Caco-2 (cell line): ENCODE results near the gene SEC31B. TPM values are rescaled to one million over a fixed set of nuclear protein-coding genes. Genes with fewer than 3 reads are reported as not detected.

Source experiments
- BruUV-seq: library from RNA; stranded (reverse); fragments of 400-500 nt; replicated peaks from 2 replicates; lab custom pipeline; 2021; lab: Mats Ljungman, UMichigan
- CTCF ChIA-PET: fragments of 300-600 bp; sonication (Branson Sonifier 250); formaldehyde crosslinking; loops from one replicate; lab custom pipeline; 2022; ENCODE audit warnings: antibody characterized with exemption; lab: Charles Lee
- POLR2A ChIA-PET: fragments of 300-600 bp; sonication (Branson Sonifier 250); formaldehyde crosslinking; loops from one replicate; lab custom pipeline; 2022; ENCODE audit warnings: antibody characterized with exemption; lab: Charles Lee
- DNase-seq, 2 experiments: peaks; one replicate each; pipeline versions ENCODE4 v3.0.0 to v3.0.0-alpha.2; 2020 to 2022
- H3K27me3 ChIP-seq: replicated peaks from 2 replicates; pipeline ENCODE4 v1.6.0; 2011; ENCODE audit warnings: low read length; ENCODE audit not compliant: control insufficient read depth, insufficient read depth
- H3K36me3 ChIP-seq: 2 replicates; pipeline ENCODE4 v1.5.1; 2011; ENCODE audit warnings: low read length; ENCODE audit not compliant: control insufficient read depth, insufficient read depth
- H3K4me1 ChIP-seq: fragments of 250-450 bp; sonication (Bioruptor Pico); 2 replicates; pipeline ENCODE4 v1.5.1; 2020; ENCODE audit warnings: mild to moderate bottlenecking
- H3K4me3 ChIP-seq: 2 replicates; pipeline ENCODE4 v1.5.1; 2011; ENCODE audit warnings: low read depth, mild to moderate bottlenecking, control low read depth, low read length
- H3K9me3 ChIP-seq: fragments of 250-450 bp; sonication (Bioruptor Pico); 2 replicates; pipeline ENCODE4 v1.5.1; 2020; ENCODE audit warnings: mild to moderate bottlenecking, moderate library complexity
- H3K27ac Mint-ChIP-seq: one replicate; pipeline ENCODE4 v1.8.0; 2022; ENCODE audit warnings: mixed read lengths; ENCODE audit not compliant: unreplicated experiment
- H3K27me3 Mint-ChIP-seq: one replicate; pipeline ENCODE4 v1.8.0; 2022; ENCODE audit warnings: mixed read lengths; ENCODE audit not compliant: insufficient read depth, unreplicated experiment
- H3K36me3 Mint-ChIP-seq: one replicate; pipeline ENCODE4 v1.8.0; 2022; ENCODE audit warnings: mild to moderate bottlenecking, mixed read lengths; ENCODE audit not compliant: insufficient read depth, unreplicated experiment
- H3K4me1 Mint-ChIP-seq: one replicate; pipeline ENCODE4 v1.8.0; 2022; ENCODE audit warnings: low read depth, mixed read lengths; ENCODE audit not compliant: unreplicated experiment
- H3K4me3 Mint-ChIP-seq: one replicate; pipeline ENCODE4 v1.8.0; 2022; ENCODE audit warnings: mild to moderate bottlenecking, moderate library complexity, mixed read lengths; ENCODE audit not compliant: unreplicated experiment
- H3K9me3 Mint-ChIP-seq: one replicate; pipeline ENCODE4 v1.8.0; 2022; ENCODE audit warnings: mixed read lengths; ENCODE audit not compliant: unreplicated experiment
- intact Hi-C: fragments of 100-400 bp; cut with micrococcal nuclease; formaldehyde crosslinking; loops from one replicate; pipeline ENCODE4 v1.10.0; 2022; ENCODE audit not compliant: unreplicated experiment
- total RNA-seq: library from RNA; stranded (reverse); gene quantifications from 2 replicates; pipeline ENCODE4 v1.2.3, GENCODE V29; 2022
- TF ChIP-seq, protein P1 (sequence below), 2 experiments: fragments of 200-600 bp in 1 of 2; IDR thresholded peaks; 1 replicate in 1 of 2; 2 replicates in 1 of 2; pipeline versions ENCODE4 v1.5.1 to v1.8.0; 2011 to 2022; ENCODE audit warnings: antibody characterized with exemption in 1 of 2, control low read depth in 1 of 2, inconsistent platforms in 1 of 2, low read depth in 1 of 2, low read length in 1 of 2, mild to moderate bottlenecking in 1 of 2, moderate library complexity in 1 of 2; ENCODE audit not compliant: insufficient read depth in 1 of 2, severe bottlenecking in 1 of 2, unreplicated experiment in 1 of 2

The SEC31B gene
- total RNA-seq, 1 experiment from 2014 or later: 5.1 TPM

- CTCF ChIA-PET: interaction anchor here (1.6 kb wide), 1 partner anchor 12 kb away, joined by 4 read pairs; the partner anchor contains the start of gene HIF1AN
- peaks cover 6% of the 10 kb centered on the region for H3K4me1 ChIP-seq
Observed at GRCh38 chr10:100524206-100524605, 4.5 kb upstream of the SEC31B start.

DNA sequence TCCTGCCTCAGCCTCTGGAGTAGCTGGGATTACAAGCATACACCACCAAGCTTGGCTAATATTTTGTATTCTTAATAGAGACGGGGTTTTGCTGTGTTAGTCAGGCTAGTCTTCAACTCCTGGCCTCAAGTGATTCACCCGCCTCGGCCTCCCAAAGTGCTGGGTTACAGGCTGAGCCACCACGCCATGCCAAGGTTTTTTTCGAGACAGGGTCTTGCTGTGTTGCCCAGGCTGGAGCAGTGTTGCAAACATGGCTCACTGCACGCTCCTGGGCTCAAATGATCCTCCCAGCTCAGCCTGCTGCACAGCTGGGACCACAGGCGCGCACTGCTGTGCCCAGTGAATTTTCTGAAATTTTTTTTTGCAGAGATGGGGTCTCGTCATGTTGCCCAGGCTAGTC, 3.3 kb upstream of the SEC31B start:
- CTCF ChIA-PET: interaction anchor here (1.1 to 2.1 kb wide), 2 partner anchors 14 to 41 kb away, joined by 3 to 6 read pairs; no protein-coding TSS in a partner anchor
- BruUV-seq: no TSS peak

More at GRCh38 chr10:100524206-100524605, 4.5 kb upstream of the SEC31B start:
- no peak overlapping the region for H3K4me3 Mint-ChIP-seq
- Histone ChIP-seq H3K27me3 (no peaks in the 10 kb centered on the region), H3K4me3 (no peak overlapping the region), H3K36me3 (peaks cover 5% of the 10 kb centered on the region), H3K9me3 (no peaks in the 10 kb centered on the region)
- intact Hi-C loops: no loop called here
- no peak for DNase-seq
- POLR2A ChIA-PET: interaction anchor here (1.1 kb wide), 1 partner anchor 11 kb away, joined by 6 read pairs; the partner anchor contains the start of gene HIF1AN
- BruUV-seq: no TSS peak
- no peaks in the 10 kb centered on the region for H3K27me3 Mint-ChIP-seq
- no peaks in the 10 kb centered on the region for H3K9me3 Mint-ChIP-seq
- H3K27ac Mint-ChIP-seq: no peak overlapping the region
- H3K36me3 Mint-ChIP-seq: peaks cover 19% of the 10 kb centered on the region
- H3K4me1 Mint-ChIP-seq: peaks cover 7% of the 10 kb centered on the region
- TF ChIP-seq, protein P1, sequence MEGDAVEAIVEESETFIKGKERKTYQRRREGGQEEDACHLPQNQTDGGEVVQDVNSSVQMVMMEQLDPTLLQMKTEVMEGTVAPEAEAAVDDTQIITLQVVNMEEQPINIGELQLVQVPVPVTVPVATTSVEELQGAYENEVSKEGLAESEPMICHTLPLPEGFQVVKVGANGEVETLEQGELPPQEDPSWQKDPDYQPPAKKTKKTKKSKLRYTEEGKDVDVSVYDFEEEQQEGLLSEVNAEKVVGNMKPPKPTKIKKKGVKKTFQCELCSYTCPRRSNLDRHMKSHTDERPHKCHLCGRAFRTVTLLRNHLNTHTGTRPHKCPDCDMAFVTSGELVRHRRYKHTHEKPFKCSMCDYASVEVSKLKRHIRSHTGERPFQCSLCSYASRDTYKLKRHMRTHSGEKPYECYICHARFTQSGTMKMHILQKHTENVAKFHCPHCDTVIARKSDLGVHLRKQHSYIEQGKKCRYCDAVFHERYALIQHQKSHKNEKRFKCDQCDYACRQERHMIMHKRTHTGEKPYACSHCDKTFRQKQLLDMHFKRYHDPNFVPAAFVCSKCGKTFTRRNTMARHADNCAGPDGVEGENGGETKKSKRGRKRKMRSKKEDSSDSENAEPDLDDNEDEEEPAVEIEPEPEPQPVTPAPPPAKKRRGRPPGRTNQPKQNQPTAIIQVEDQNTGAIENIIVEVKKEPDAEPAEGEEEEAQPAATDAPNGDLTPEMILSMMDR (IDR thresholded peaks at IDR 0.05; ENCODE audit: insufficient read depth in 1 of 2, low read depth in 1 of 2, low read length in 1 of 2, severe bottlenecking in 1 of 2, unreplicated experiment in 1 of 2): no peak

GRCh38 chr10:100522107-100522801, 2.6 kb upstream of the SEC31B start:
- intact Hi-C loops: no loop called here

More for the DNA sequence above, 3.3 kb upstream of the SEC31B start:
- no peak overlapping the region for H3K4me3 Mint-ChIP-seq
- H3K4me3 ChIP-seq: no peak overlapping the region
- H3K27me3 ChIP-seq: no peaks in the 10 kb centered on the region
- TF ChIP-seq, protein P1 (IDR thresholded peaks at IDR 0.05; ENCODE audit: insufficient read depth in 1 of 2, low read depth in 1 of 2, low read length in 1 of 2, severe bottlenecking in 1 of 2, unreplicated experiment in 1 of 2): no peak
- POLR2A ChIA-PET: no interaction called here
- H3K27ac Mint-ChIP-seq: no peak overlapping the region
- intact Hi-C loops: no loop called here
- H3K36me3 Mint-ChIP-seq: peaks cover 18% of the 10 kb centered on the region
- H3K9me3 Mint-ChIP-seq: no peaks in the 10 kb centered on the region
- no peak for DNase-seq
- H3K36me3 ChIP-seq: peaks cover 5% of the 10 kb centered on the region
- H3K9me3 ChIP-seq: no peaks in the 10 kb centered on the region
- H3K4me1 Mint-ChIP-seq: no peaks in the 10 kb centered on the region
- no peaks in the 10 kb centered on the region for H3K27me3 Mint-ChIP-seq
- H3K4me1 ChIP-seq: no peaks in the 10 kb centered on the region

More at GRCh38 chr10:100522107-100522801, 2.6 kb upstream of the SEC31B start:
- no peaks in the 10 kb centered on the region for H3K9me3 ChIP-seq
- no peak overlapping the region for H3K27ac Mint-ChIP-seq
- peaks cover 18% of the 10 kb centered on the region for H3K36me3 Mint-ChIP-seq
- ChIA-PET POLR2A (interaction anchor here (0.6 to 0.8 kb wide), 2 partner anchors 13 to 790 kb away, joined by 4 to 5 read pairs; partner anchors contain the start of gene HIF1AN), CTCF (interaction anchor here (1.1 to 2.1 kb wide), 2 partner anchors 14 to 40 kb away, joined by 3 to 6 read pairs; no protein-coding TSS in a partner anchor)
- TF ChIP-seq, protein P1 (IDR thresholded peaks at IDR 0.05; ENCODE audit: insufficient read depth in 1 of 2, low read depth in 1 of 2, low read length in 1 of 2, severe bottlenecking in 1 of 2, unreplicated experiment in 1 of 2): no peak
- H3K4me1 Mint-ChIP-seq: no peaks in the 10 kb centered on the region
- no peaks in the 10 kb centered on the region for H3K9me3 Mint-ChIP-seq
- BruUV-seq: no TSS peak
- no peak overlapping the region for H3K4me3 ChIP-seq
- H3K4me1 ChIP-seq: no peaks in the 10 kb centered on the region
- H3K4me3 Mint-ChIP-seq: no peak overlapping the region
- H3K27me3 Mint-ChIP-seq: no peaks in the 10 kb centered on the region
- H3K36me3 ChIP-seq: peaks cover 5% of the 10 kb centered on the region
- H3K27me3 ChIP-seq: no peaks in the 10 kb centered on the region
- DNase-seq: no peak
